CD4-positive, alpha-beta T cell (primary cell): ENCODE results near the gene SH3RF3. TPM values are rescaled to one million over a fixed set of nuclear protein-coding genes. Genes with fewer than 3 reads are reported as not detected.

ENCODE experiments used
- ATAC-seq: fragments of 200-7000 bp; cut with Tn5 transposase; one replicate; pipeline ENCODE4 v1.10.0; 2022; ENCODE audit warnings: mild to moderate bottlenecking; ENCODE audit not compliant: poor library complexity
- CTCF ChIA-PET: fragments of 350-600 bp; sonication (Branson Sonifier 250); formaldehyde crosslinking; loops from one replicate; lab custom pipeline; 2021; ENCODE audit warnings: antibody characterized with exemption, inconsistent platforms; lab: Charles Lee
- POLR2A ChIA-PET: fragments of 350-600 bp; sonication (Branson Sonifier 250); formaldehyde crosslinking; loops from one replicate; lab custom pipeline; 2021; ENCODE audit warnings: antibody characterized with exemption, inconsistent platforms; lab: Charles Lee
- DNase-seq, 14 experiments: peaks; one replicate each; pipeline ENCODE4 v3.0.0-alpha.2; 2013 to 2020; ENCODE audit warnings: mixed read lengths in 2 of 14
- H3K27ac ChIP-seq, 2 donors: one replicate each; pipeline versions ENCODE4 v1.5.1 to v1.7.0; 2013; ENCODE audit warnings: low read length in 2 of 2, low read depth in 1 of 2, mild to moderate bottlenecking in 1 of 2
- H3K27me3 ChIP-seq, 2 experiments: 1 replicate in 1 of 2; 2 replicates in 1 of 2; pipeline versions ENCODE4 v1.6.1 to v1.7.0; 2013; ENCODE audit warnings: low read length in 2 of 2, control low read depth in 1 of 2, mild to moderate bottlenecking in 1 of 2, moderate library complexity in 1 of 2; ENCODE audit not compliant: insufficient read depth in 2 of 2, control insufficient read depth in 1 of 2
- H3K36me3 ChIP-seq: one replicate; pipeline ENCODE4 v1.6.1; 2013; ENCODE audit warnings: low read length, control low read depth; ENCODE audit not compliant: insufficient read depth
- H3K4me1 ChIP-seq: one replicate; pipeline ENCODE4 v1.6.1; 2013; ENCODE audit warnings: low read length, control low read depth; ENCODE audit not compliant: insufficient read depth
- H3K4me3 ChIP-seq: one replicate; pipeline ENCODE4 v1.5.1; 2013; ENCODE audit warnings: mild to moderate bottlenecking, low read length, moderate library complexity
- H3K9me3 ChIP-seq, 2 experiments: 1 replicate in 1 of 2; 2 replicates in 1 of 2; pipeline versions ENCODE4 v1.6.1 to v1.7.0; 2013; ENCODE audit warnings: low read length in 2 of 2, mild to moderate bottlenecking in 2 of 2, control low read depth in 1 of 2, moderate library complexity in 1 of 2; ENCODE audit not compliant: control insufficient read depth in 1 of 2, insufficient read depth in 1 of 2
- H3K27ac Mint-ChIP-seq: one replicate; pipeline ENCODE4 v1.8.0; 2020; ENCODE audit warnings: mixed read lengths
- H3K27me3 Mint-ChIP-seq: one replicate; pipeline ENCODE4 v1.8.0; 2021; ENCODE audit warnings: mixed read lengths
- H3K36me3 Mint-ChIP-seq: one replicate; pipeline ENCODE4 v1.8.0; 2021; ENCODE audit warnings: low read depth, mixed read lengths
- H3K4me1 Mint-ChIP-seq: one replicate; pipeline ENCODE4 v1.8.0; 2021; ENCODE audit warnings: low read depth, mixed read lengths
- H3K4me3 Mint-ChIP-seq: one replicate; pipeline ENCODE4 v1.8.0; 2020; ENCODE audit warnings: mild to moderate bottlenecking, mixed read lengths
- H3K9me3 Mint-ChIP-seq: one replicate; pipeline ENCODE4 v1.8.0; 2020; ENCODE audit warnings: mixed read lengths
- intact Hi-C, 2 experiments: fragments of 100-400 bp; cut with DNase I in 1 of 2; cut with micrococcal nuclease in 1 of 2; formaldehyde crosslinking; loops; one replicate each; pipeline versions ENCODE4 v1.15.1 to v1.9.0; 2023 to 2025; cut with DNase I, micrococcal nuclease
- total RNA-seq, 174 experiments: library from RNA in 2 of 174; stranded (reverse) in 2 of 174; gene quantifications; one replicate each; pipeline ENCODE4 v1.2.3 and lab custom pipeline; 2021 to 2026
- TF ChIP-seq, protein P1 (sequence below): fragments of 200-600 bp; IDR thresholded peaks from one replicate; pipeline ENCODE4 v1.8.0; 2022; ENCODE audit warnings: antibody characterized with exemption, mild to moderate bottlenecking

Gene SH3RF3
- total RNA-seq, 2 experiments from 2014 or later, result 5.2 to 5.9 TPM

DNA sequence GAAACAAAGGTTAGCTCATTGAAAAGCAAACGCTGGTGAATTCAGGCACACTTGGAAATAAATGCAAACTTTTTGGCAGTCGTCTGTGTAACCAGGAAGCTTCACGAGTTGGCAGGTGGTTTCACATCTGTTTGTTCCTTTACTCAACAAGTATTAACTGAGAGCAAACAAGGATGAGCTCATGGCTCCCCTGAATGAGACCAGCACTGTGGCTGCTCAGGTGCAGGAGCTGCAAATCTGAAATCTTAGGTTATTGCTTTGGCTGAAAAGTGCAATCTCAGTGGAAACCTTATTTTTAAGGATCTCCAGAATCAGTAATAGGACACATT is 46.3 kb downstream of the SH3RF3 start:
- no peak for DNase-seq
- H3K4me3 Mint-ChIP-seq, result no peak overlapping the region
- Histone ChIP-seq H3K27me3 (peaks cover 0 to 4% of the 10 kb centered on the region in 2 experiments), H3K4me3 (no peak overlapping the region), H3K27ac (no peak overlapping the region), H3K36me3 (no peaks in the 10 kb centered on the region), H3K9me3 (peaks cover 10 to 14% of the 10 kb centered on the region in 2 experiments), H3K4me1 (peaks cover 8% of the 10 kb centered on the region)
- no peak for ATAC-seq
- CTCF ChIA-PET, result no interaction called here
- POLR2A ChIA-PET, result interaction anchor here (0.9 kb wide), 1 partner anchor 144 kb away, joined by 3 read pairs; no protein-coding TSS in a partner anchor
- H3K9me3 Mint-ChIP-seq, result peaks cover 10% of the 10 kb centered on the region
- TF ChIP-seq, protein P1, sequence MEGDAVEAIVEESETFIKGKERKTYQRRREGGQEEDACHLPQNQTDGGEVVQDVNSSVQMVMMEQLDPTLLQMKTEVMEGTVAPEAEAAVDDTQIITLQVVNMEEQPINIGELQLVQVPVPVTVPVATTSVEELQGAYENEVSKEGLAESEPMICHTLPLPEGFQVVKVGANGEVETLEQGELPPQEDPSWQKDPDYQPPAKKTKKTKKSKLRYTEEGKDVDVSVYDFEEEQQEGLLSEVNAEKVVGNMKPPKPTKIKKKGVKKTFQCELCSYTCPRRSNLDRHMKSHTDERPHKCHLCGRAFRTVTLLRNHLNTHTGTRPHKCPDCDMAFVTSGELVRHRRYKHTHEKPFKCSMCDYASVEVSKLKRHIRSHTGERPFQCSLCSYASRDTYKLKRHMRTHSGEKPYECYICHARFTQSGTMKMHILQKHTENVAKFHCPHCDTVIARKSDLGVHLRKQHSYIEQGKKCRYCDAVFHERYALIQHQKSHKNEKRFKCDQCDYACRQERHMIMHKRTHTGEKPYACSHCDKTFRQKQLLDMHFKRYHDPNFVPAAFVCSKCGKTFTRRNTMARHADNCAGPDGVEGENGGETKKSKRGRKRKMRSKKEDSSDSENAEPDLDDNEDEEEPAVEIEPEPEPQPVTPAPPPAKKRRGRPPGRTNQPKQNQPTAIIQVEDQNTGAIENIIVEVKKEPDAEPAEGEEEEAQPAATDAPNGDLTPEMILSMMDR, result no peak
- H3K27ac Mint-ChIP-seq, result no peak overlapping the region
- H3K27me3 Mint-ChIP-seq, result no peaks in the 10 kb centered on the region
- intact Hi-C loops, result no loop called here
- peaks cover 7% of the 10 kb centered on the region for H3K36me3 Mint-ChIP-seq
- peaks cover 33% of the 10 kb centered on the region for H3K4me1 Mint-ChIP-seq

DNA sequence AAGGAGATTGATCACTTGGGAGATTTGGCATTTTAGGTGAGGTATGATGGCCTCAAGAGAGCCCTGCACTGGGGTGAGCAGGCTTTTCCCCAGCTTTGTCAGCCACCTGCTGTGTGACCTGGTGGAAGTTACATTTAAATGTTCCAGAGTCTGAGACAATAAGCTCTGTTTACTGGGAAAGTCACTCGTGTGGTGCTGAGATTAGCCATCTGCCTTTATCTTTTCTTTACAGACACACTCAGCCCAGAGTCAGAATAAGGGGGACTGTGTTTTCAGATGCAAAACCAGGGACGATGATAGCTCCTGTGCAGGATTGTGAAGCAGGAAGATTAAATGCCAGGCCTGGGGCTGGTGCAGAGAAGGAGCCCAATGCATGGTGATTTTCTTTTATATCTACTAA is 47.9 kb downstream of the SH3RF3 start:
- peaks cover 15% of the 10 kb centered on the region for H3K36me3 Mint-ChIP-seq
- peaks cover 10 to 14% of the 10 kb centered on the region in 2 experiments for H3K9me3 ChIP-seq
- no peak for DNase-seq
- ChIA-PET CTCF (no interaction called here), POLR2A (no interaction called here)
- H3K27ac Mint-ChIP-seq, result no peak overlapping the region
- no peaks in the 10 kb centered on the region for H3K36me3 ChIP-seq
- H3K27me3 Mint-ChIP-seq, result no peaks in the 10 kb centered on the region
- H3K27me3 ChIP-seq, result peaks cover 0 to 4% of the 10 kb centered on the region in 2 experiments
- no peak overlapping the region for H3K4me3 Mint-ChIP-seq
- H3K9me3 Mint-ChIP-seq, result peaks cover 15% of the 10 kb centered on the region
- no peak overlapping the region for H3K4me3 ChIP-seq
- peaks cover 33% of the 10 kb centered on the region for H3K4me1 Mint-ChIP-seq
- ATAC-seq, result no peak
- TF ChIP-seq, protein P1, result no peak
- H3K4me1 ChIP-seq, result peaks cover 8% of the 10 kb centered on the region
- intact Hi-C loops, result no loop called here
- H3K27ac ChIP-seq, result no peak overlapping the region

DNA sequence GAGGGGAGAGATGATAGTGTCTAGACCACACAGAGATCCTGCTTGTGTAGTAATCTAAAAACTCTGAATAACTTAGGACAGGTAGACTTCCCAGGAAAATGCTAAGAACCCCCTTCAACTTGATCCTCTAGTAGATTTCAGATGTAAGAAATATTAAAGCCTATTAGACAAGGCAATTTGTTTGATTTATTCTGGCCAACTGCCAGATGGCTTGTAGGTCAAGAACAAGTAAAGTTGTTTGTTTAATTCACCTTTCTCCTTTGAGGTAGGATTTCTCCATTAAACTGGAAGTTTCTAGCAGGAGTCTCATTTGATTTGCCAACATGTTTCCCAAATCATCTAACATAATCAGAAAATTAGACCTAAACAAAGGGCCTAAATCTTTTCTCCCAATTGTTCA is 48.6 kb downstream of the SH3RF3 start:
- H3K27me3 ChIP-seq, result peaks cover 0 to 4% of the 10 kb centered on the region in 2 experiments
- H3K27ac Mint-ChIP-seq, result no peak overlapping the region
- no peak overlapping the region for H3K4me3 Mint-ChIP-seq
- no peak overlapping the region for H3K4me3 ChIP-seq
- intact Hi-C loops, result no loop called here
- no peaks in the 10 kb centered on the region for H3K27me3 Mint-ChIP-seq
- no peak for ATAC-seq
- H3K4me1 ChIP-seq, result peaks cover 8% of the 10 kb centered on the region
- peaks cover 10 to 14% of the 10 kb centered on the region in 2 experiments for H3K9me3 ChIP-seq
- no peak overlapping the region for H3K27ac ChIP-seq
- POLR2A ChIA-PET, result no interaction called here
- H3K36me3 ChIP-seq, result no peaks in the 10 kb centered on the region
- CTCF ChIA-PET, result no interaction called here
- TF ChIP-seq, protein P1, result no peak
- H3K36me3 Mint-ChIP-seq, result peaks cover 15% of the 10 kb centered on the region
- peaks cover 28% of the 10 kb centered on the region for H3K4me1 Mint-ChIP-seq
- H3K9me3 Mint-ChIP-seq, result peaks cover 15% of the 10 kb centered on the region
- DNase-seq, result no peak
